ENCODE results near the gene OR10S1.
"Not testable (repeated sequence)": the region's sequence is repeated elsewhere in the genome, so short reads cannot be mapped to it uniquely, and the experiment has no call there.

The OR10S1 gene

GRCh38 chr11:124026498-124026897 lies 48.9 kb upstream of the OR10S1 start, which contains the start of gene OR10G8:
OR10G8 (plus strand) TSS chr11:124026798; CDS start chr11:124029623, 2,825 bp downstream.
- no peak within 1 kb of the TSS for H3K27ac ChIP-seq (ENCODE audit: extremely low read depth, low read depth, low read length)
- CTCF ChIA-PET: no interaction called here

GRCh38 chr11:124015837-124016236 lies 38.3 kb upstream of the OR10S1 start:
- H3K36me3 ChIP-seq (ENCODE audit: control insufficient read depth in 2 of 2, insufficient read depth in 1 of 2, low read length in 2 of 2); H3K9me3 ChIP-seq (ENCODE audit: control insufficient read depth, insufficient read depth, low read depth, low read length); CTCF ChIA-PET; POLR2A ChIA-PET; H3K4me1 ChIP-seq (ENCODE audit: control insufficient read depth, insufficient read depth, low read length); H3K27ac ChIP-seq (ENCODE audit: extremely low read depth, low read depth, low read length); H3K4me3 ChIP-seq (ENCODE audit: low read depth, low read length): not testable (repeated sequence)

More at GRCh38 chr11:124026498-124026897, 48.9 kb upstream of the OR10S1 start, which contains the start of gene OR10G8:
- no peak within 1 kb of the TSS for H3K4me3 ChIP-seq (ENCODE audit: low read depth, low read length)
- H3K9me3 ChIP-seq (ENCODE audit: control insufficient read depth, insufficient read depth, low read depth, low read length): no peaks in the 10 kb centered on the region
- POLR2A ChIA-PET: no interaction called here
- no peaks in the 10 kb centered on the region for H3K36me3 ChIP-seq (ENCODE audit: control insufficient read depth in 2 of 2, insufficient read depth in 1 of 2, low read length in 2 of 2)
- no peaks in the 10 kb centered on the region for H3K4me1 ChIP-seq (ENCODE audit: control insufficient read depth, insufficient read depth, low read length)
- TF ChIP-seq ZNF280C (tag by site-specific recombination; IDR thresholded peaks at IDR 0.05) (no peak), ZNF221 (tag by site-specific recombination; IDR thresholded peaks at IDR 0.05; ENCODE audit: borderline replicate concordance) (no peak)

DNA sequence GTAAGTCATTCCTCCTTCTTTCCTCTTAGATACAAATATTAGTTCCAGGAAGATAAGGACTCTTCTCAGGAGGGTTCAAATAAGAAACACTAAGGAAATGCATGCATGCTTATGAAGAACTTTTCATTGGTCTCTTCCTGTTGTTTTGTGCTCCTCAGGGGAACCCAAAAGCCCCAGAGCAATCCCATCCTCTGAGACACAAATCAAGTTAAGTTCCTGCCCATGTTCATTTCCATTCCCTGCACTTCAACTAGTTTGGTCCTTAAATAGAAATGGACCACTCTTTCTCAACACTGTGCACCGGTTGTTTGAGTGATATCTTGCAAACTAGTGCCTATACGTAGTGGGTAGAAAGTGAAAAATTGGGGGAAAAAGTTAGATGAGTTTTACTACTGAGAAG lies 35.1 kb upstream of the OR10S1 start, which contains the start of gene OR10G4:
TSS of gene OR10G4 (plus strand) at position 301 of the 400 bp plus-strand sequence. CDS start 2,578 bp downstream, outside the sequence.
- CTCF ChIA-PET: no interaction called here
- POLR2A ChIA-PET: no interaction called here
- H3K36me3 ChIP-seq (ENCODE audit: control insufficient read depth in 2 of 2, insufficient read depth in 1 of 2, low read length in 2 of 2): no peaks in the 10 kb centered on the region
- H3K9me3 ChIP-seq (ENCODE audit: control insufficient read depth, insufficient read depth, low read depth, low read length): no peaks in the 10 kb centered on the region
- no peak within 1 kb of the TSS for H3K27ac ChIP-seq (ENCODE audit: extremely low read depth, low read depth, low read length)
- no peak within 1 kb of the TSS for H3K4me3 ChIP-seq (ENCODE audit: low read depth, low read length)
- H3K4me1 ChIP-seq (ENCODE audit: control insufficient read depth, insufficient read depth, low read length): no peaks in the 10 kb centered on the region
- TF ChIP-seq, protein P1, sequence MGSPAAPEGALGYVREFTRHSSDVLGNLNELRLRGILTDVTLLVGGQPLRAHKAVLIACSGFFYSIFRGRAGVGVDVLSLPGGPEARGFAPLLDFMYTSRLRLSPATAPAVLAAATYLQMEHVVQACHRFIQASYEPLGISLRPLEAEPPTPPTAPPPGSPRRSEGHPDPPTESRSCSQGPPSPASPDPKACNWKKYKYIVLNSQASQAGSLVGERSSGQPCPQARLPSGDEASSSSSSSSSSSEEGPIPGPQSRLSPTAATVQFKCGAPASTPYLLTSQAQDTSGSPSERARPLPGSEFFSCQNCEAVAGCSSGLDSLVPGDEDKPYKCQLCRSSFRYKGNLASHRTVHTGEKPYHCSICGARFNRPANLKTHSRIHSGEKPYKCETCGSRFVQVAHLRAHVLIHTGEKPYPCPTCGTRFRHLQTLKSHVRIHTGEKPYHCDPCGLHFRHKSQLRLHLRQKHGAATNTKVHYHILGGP (tag by site-specific recombination; IDR thresholded peaks at IDR 0.05): no peak
- TF ChIP-seq ZFP41 (tag by site-specific recombination; IDR thresholded peaks at IDR 0.05; ENCODE audit: borderline replicate concordance): no peak
- no peak for TF ChIP-seq ZNF792 (tag by site-specific recombination; IDR thresholded peaks at IDR 0.05)
- no peak for TF ChIP-seq ZNF184 (tag by site-specific recombination; IDR thresholded peaks at IDR 0.05)
- TF ChIP-seq GLI4 (tag by site-specific recombination; IDR thresholded peaks at IDR 0.05): no peak
- TF ChIP-seq ZNF514 (tag by site-specific recombination; IDR thresholded peaks at IDR 0.05): no peak
- no peak for TF ChIP-seq HOXA7 (CRISPR knock-in tag; IDR thresholded peaks at IDR 0.05; ENCODE audit: borderline replicate concordance)
- TF ChIP-seq ZNF473 (tag by site-specific recombination; IDR thresholded peaks at IDR 0.05): no peak
- TF ChIP-seq ZNF274 (IDR thresholded peaks at IDR 0.05; ENCODE audit: low read length): no peak
- no peak for TF ChIP-seq ZNF274 (tag by site-specific recombination; IDR thresholded peaks at IDR 0.05; ENCODE audit: borderline replicate concordance)
- TF ChIP-seq ZNF280C (tag by site-specific recombination; IDR thresholded peaks at IDR 0.05): no peak
- TF ChIP-seq ZNF302 (tag by site-specific recombination; IDR thresholded peaks at IDR 0.05; ENCODE audit: low read depth): no peak
- no peak for TF ChIP-seq ZNF114 (tag by site-specific recombination; IDR thresholded peaks at IDR 0.05)
- no peak for TF ChIP-seq PRDM2 (tag by site-specific recombination; IDR thresholded peaks at IDR 0.05; ENCODE audit: borderline replicate concordance)
- no peak for TF ChIP-seq ZNF138 (tag by site-specific recombination; IDR thresholded peaks at IDR 0.05; ENCODE audit: borderline replicate concordance)
- no peak for TF ChIP-seq ZNF248 (tag by site-specific recombination; IDR thresholded peaks at IDR 0.05)
- no peak for TF ChIP-seq ZNF830 (tag by site-specific recombination; IDR thresholded peaks at IDR 0.05; ENCODE audit: low read depth)
- TF ChIP-seq, protein P2, sequence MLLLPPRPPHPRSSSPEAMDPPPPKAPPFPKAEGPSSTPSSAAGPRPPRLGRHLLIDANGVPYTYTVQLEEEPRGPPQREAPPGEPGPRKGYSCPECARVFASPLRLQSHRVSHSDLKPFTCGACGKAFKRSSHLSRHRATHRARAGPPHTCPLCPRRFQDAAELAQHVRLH (tag by site-specific recombination; IDR thresholded peaks at IDR 0.05): no peak
- TF ChIP-seq ZNF423 (tag by site-specific recombination; IDR thresholded peaks at IDR 0.05): no peak

All from HEK293 (cell line).